Measurements from ENCODE around the gene LYRM2.

The LYRM2 gene

GRCh38 chr6:89619567-89619966 lies 19.0 kb downstream of the LYRM2 start:
- no peak overlapping the region for H3K27ac ChIP-seq
- no peak for TF ChIP-seq CTCF (conservative IDR thresholded peaks at IDR 0.05)
- TF ChIP-seq ZFX (IDR thresholded peaks at IDR 0.05), result no peak

- no peak for TF ChIP-seq ZFX (IDR thresholded peaks at IDR 0.05)
- TF ChIP-seq CTCF (conservative IDR thresholded peaks at IDR 0.05), result no peak
- H3K27ac ChIP-seq, result no peak overlapping the region
These were observed 20.5 kb downstream of the LYRM2 start for GRCh38 chr6:89618026-89618425.

GRCh38 chr6:89616531-89616930 lies 22.0 kb downstream of the LYRM2 start:
- TF ChIP-seq CTCF (conservative IDR thresholded peaks at IDR 0.05) (no peak), ZFX (IDR thresholded peaks at IDR 0.05) (no peak)
- H3K27ac ChIP-seq, result no peak overlapping the region

- H3K27ac ChIP-seq, result no peak overlapping the region
- TF ChIP-seq CTCF (conservative IDR thresholded peaks at IDR 0.05) (no peak), ZFX (IDR thresholded peaks at IDR 0.05) (no peak)
These were observed 22.7 kb downstream of the LYRM2 start for GRCh38 chr6:89615882-89616281.

GRCh38 chr6:89613790-89614189 lies 24.8 kb downstream of the LYRM2 start:
- TF ChIP-seq CTCF (conservative IDR thresholded peaks at IDR 0.05), result no peak
- TF ChIP-seq ZFX (IDR thresholded peaks at IDR 0.05), result no peak
- H3K27ac ChIP-seq, result no peak overlapping the region

GRCh38 chr6:89612121-89612520 lies 26.4 kb downstream of the LYRM2 start:
- TF ChIP-seq ZFX (IDR thresholded peaks at IDR 0.05) (no peak), CTCF (conservative IDR thresholded peaks at IDR 0.05) (no peak)
- H3K27ac ChIP-seq, result no peak overlapping the region

- no peak overlapping the region for H3K27ac ChIP-seq
- TF ChIP-seq CTCF (conservative IDR thresholded peaks at IDR 0.05), result no peak
- TF ChIP-seq ZFX (IDR thresholded peaks at IDR 0.05), result no peak
These were observed 26.9 kb downstream of the LYRM2 start for GRCh38 chr6:89611666-89612065.

Measured in C4-2B (cell line).